Mesenchymal stem cell (in vitro differentiated cells and primary cell): Measurements from ENCODE around the gene HK3.
A peak's percentile ranks its signal among the peaks of the same experiment; 100 is the strongest.

Experiments used
- DNase-seq: peaks from one replicate; pipeline ENCODE4 v3.0.0-alpha.2; 2013
- H2AFZ ChIP-seq: one replicate; pipeline ENCODE4 v1.6.1; 2013; ENCODE audit warnings: low read depth, mild to moderate bottlenecking, control low read depth, inconsistent platforms, low read length, moderate library complexity
- H2AK5ac ChIP-seq: 2 replicates; pipeline ENCODE4 v1.6.1; 2013; ENCODE audit warnings: low read length, moderate library complexity, mild to moderate bottlenecking, inconsistent platforms; ENCODE audit not compliant: severe bottlenecking
- H2BK120ac ChIP-seq: one replicate; pipeline ENCODE4 v1.6.1; 2013; ENCODE audit warnings: low read depth, mild to moderate bottlenecking, inconsistent platforms, low read length, moderate library complexity
- H2BK12ac ChIP-seq, 2 experiments: one replicate each; pipeline ENCODE4 v1.6.1; 2013; ENCODE audit warnings: inconsistent platforms in 2 of 2, low read length in 2 of 2, mild to moderate bottlenecking in 2 of 2, moderate library complexity in 2 of 2, control low read depth in 1 of 2
- H2BK15ac ChIP-seq: one replicate; pipeline ENCODE4 v1.6.1; 2013; ENCODE audit warnings: mild to moderate bottlenecking, low read depth, inconsistent platforms; ENCODE audit not compliant: poor library complexity, severe bottlenecking
- H2BK5ac ChIP-seq: 2 replicates; pipeline ENCODE4 v1.6.1; 2013; ENCODE audit warnings: low read depth, mild to moderate bottlenecking, low read length, control low read depth, inconsistent platforms; ENCODE audit not compliant: poor library complexity, severe bottlenecking
- H3K14ac ChIP-seq, 2 experiments: one replicate each; pipeline ENCODE4 v1.6.1; 2013; ENCODE audit warnings: inconsistent platforms in 2 of 2, low read length in 2 of 2, control low read depth in 1 of 2, mild to moderate bottlenecking in 1 of 2, moderate library complexity in 1 of 2
- H3K18ac ChIP-seq, 2 experiments: one replicate each; pipeline ENCODE4 v1.6.1; 2013; ENCODE audit warnings: inconsistent platforms in 2 of 2, low read length in 2 of 2, control low read depth in 1 of 2, low read depth in 1 of 2, mild to moderate bottlenecking in 1 of 2
- H3K23ac ChIP-seq, 2 experiments: one replicate each; pipeline ENCODE4 v1.6.1; 2013; ENCODE audit warnings: inconsistent platforms in 2 of 2, low read length in 2 of 2, mild to moderate bottlenecking in 2 of 2, moderate library complexity in 2 of 2, control low read depth in 1 of 2
- H3K27ac ChIP-seq: 2 replicates; pipeline ENCODE4 v1.5.1; 2013; ENCODE audit warnings: mild to moderate bottlenecking, moderate library complexity, low read length, control low read depth, inconsistent platforms; ENCODE audit not compliant: poor library complexity, severe bottlenecking
- H3K27me3 ChIP-seq, 2 experiments: 2 replicates each; pipeline versions ENCODE4 v1.6.1 to v1.7.0; 2013; ENCODE audit warnings: low read length in 2 of 2, mild to moderate bottlenecking in 2 of 2, moderate library complexity in 2 of 2, control low read depth in 1 of 2, inconsistent platforms in 1 of 2; ENCODE audit not compliant: control insufficient read depth in 1 of 2, insufficient read depth in 1 of 2
- H3K36me3 ChIP-seq, 2 experiments: 2 replicates each; pipeline versions ENCODE4 v1.6.1 to v1.7.0; 2013; ENCODE audit warnings: low read length in 2 of 2, control low read depth in 1 of 2, inconsistent platforms in 1 of 2, low read depth in 1 of 2, mild to moderate bottlenecking in 1 of 2; ENCODE audit not compliant: insufficient read depth in 2 of 2, control insufficient read depth in 1 of 2
- H3K4ac ChIP-seq, 2 experiments: one replicate each; pipeline ENCODE4 v1.6.1; 2013; ENCODE audit warnings: inconsistent platforms in 2 of 2, low read length in 2 of 2, mild to moderate bottlenecking in 2 of 2, moderate library complexity in 2 of 2, control low read depth in 1 of 2, low read depth in 1 of 2
- H3K4me1 ChIP-seq: 2 replicates; pipeline ENCODE4 v1.6.1; 2013; ENCODE audit warnings: low read depth, low read length, control low read depth; ENCODE audit not compliant: control insufficient read depth, insufficient read depth
- H3K4me2 ChIP-seq: 2 replicates; pipeline ENCODE4 v1.6.1; 2013; ENCODE audit warnings: low read length, mild to moderate bottlenecking, inconsistent platforms; ENCODE audit not compliant: poor library complexity, severe bottlenecking
- H3K4me3 ChIP-seq, 2 experiments: 2 replicates each; pipeline versions ENCODE4 v1.5.1 to v1.7.0; 2013; ENCODE audit warnings: low read length in 2 of 2, mild to moderate bottlenecking in 2 of 2, control low read depth in 1 of 2, low read depth in 1 of 2; ENCODE audit not compliant: insufficient read depth in 1 of 2
- H3K79me1 ChIP-seq: replicated peaks from 2 replicates; pipeline ENCODE4 v1.6.1; 2013; ENCODE audit warnings: mild to moderate bottlenecking, control low read depth, low read length, inconsistent platforms; ENCODE audit not compliant: poor library complexity, severe bottlenecking
- H3K9ac ChIP-seq: 2 replicates; pipeline ENCODE4 v1.7.0; 2013; ENCODE audit warnings: mild to moderate bottlenecking, low read length, moderate library complexity
- H3K9me3 ChIP-seq: 2 replicates; pipeline ENCODE4 v1.7.0; 2013; ENCODE audit warnings: mild to moderate bottlenecking, low read length; ENCODE audit not compliant: control insufficient read depth
- H4K8ac ChIP-seq: one replicate; pipeline ENCODE4 v1.6.1; 2013; ENCODE audit warnings: inconsistent platforms, mild to moderate bottlenecking, low read length, moderate library complexity
- H4K91ac ChIP-seq: one replicate; pipeline ENCODE4 v1.6.1; 2013; ENCODE audit warnings: mild to moderate bottlenecking, low read length, inconsistent platforms
- WGBS: methylation state at CpG from one replicate; pipeline ENCODE4 v1.1.7; 2013; ENCODE audit warnings: mixed read lengths; 5-methylcytosine and 5-hydroxymethylcytosine counted together

Gene HK3

GRCh38 chr5:176851871-176852658 is 47.1 kb downstream of the HK3 start:
- 80% methylated on average over 17 of the region's 17 CpGs for WGBS
- Histone ChIP-seq H3K36me3 (peaks cover 0 to 13% of the 10 kb centered on the region in 2 experiments), H3K4me2 (no peak overlapping the region), H3K9ac (no peak overlapping the region), H3K27ac (no peak overlapping the region), H3K18ac (no peak overlapping the region), H3K9me3 (no peaks in the 10 kb centered on the region), H3K14ac (no peak overlapping the region), H3K4ac (no peak overlapping the region), H3K79me1 (peaks cover 7% of the 10 kb centered on the region), H2BK15ac (peak overlapping the region; percentile 21), H2BK5ac (no peak overlapping the region), H2BK12ac (no peak overlapping the region), H4K91ac (no peak overlapping the region), H4K8ac (no peak overlapping the region), H2AK5ac (no peak overlapping the region), H3K4me3 (no peak overlapping the region), H2AFZ (no peak overlapping the region), H3K27me3 (peaks cover 9 to 85% of the 10 kb centered on the region in 2 experiments), H2BK120ac (no peak overlapping the region), H3K4me1 (peaks cover 7% of the 10 kb centered on the region), H3K23ac (no peak overlapping the region)
- no peak for DNase-seq

- no peak overlapping the region for H3K27ac ChIP-seq
- no peak overlapping the region for H3K18ac ChIP-seq
- peaks cover 7% of the 10 kb centered on the region for H3K79me1 ChIP-seq
- no peak overlapping the region for H2AK5ac ChIP-seq
- no peak overlapping the region for H2BK5ac ChIP-seq
- no peak overlapping the region for H2BK15ac ChIP-seq
- no peak overlapping the region for H3K4me3 ChIP-seq
- H3K14ac ChIP-seq, result no peak overlapping the region
- H3K4me1 ChIP-seq, result peaks cover 11% of the 10 kb centered on the region
- WGBS, result 90% methylated on average over 12 of the region's 12 CpGs
- H4K8ac ChIP-seq, result no peak overlapping the region
- no peak overlapping the region for H3K9ac ChIP-seq
- H3K27me3 ChIP-seq, result peaks cover 5 to 87% of the 10 kb centered on the region in 2 experiments
- H2BK12ac ChIP-seq, result no peak overlapping the region
- DNase-seq, result no peak
- no peak overlapping the region for H2AFZ ChIP-seq
- no peak overlapping the region for H3K4ac ChIP-seq
- H3K4me2 ChIP-seq, result no peak overlapping the region
- H3K36me3 ChIP-seq, result peaks cover 0 to 16% of the 10 kb centered on the region in 2 experiments
- no peak overlapping the region for H2BK120ac ChIP-seq
- H3K9me3 ChIP-seq, result no peaks in the 10 kb centered on the region
- no peak overlapping the region for H3K23ac ChIP-seq
- H4K91ac ChIP-seq, result no peak overlapping the region
Measured at GRCh38 chr5:176851380-176851779, 47.8 kb downstream of the HK3 start.

DNA sequence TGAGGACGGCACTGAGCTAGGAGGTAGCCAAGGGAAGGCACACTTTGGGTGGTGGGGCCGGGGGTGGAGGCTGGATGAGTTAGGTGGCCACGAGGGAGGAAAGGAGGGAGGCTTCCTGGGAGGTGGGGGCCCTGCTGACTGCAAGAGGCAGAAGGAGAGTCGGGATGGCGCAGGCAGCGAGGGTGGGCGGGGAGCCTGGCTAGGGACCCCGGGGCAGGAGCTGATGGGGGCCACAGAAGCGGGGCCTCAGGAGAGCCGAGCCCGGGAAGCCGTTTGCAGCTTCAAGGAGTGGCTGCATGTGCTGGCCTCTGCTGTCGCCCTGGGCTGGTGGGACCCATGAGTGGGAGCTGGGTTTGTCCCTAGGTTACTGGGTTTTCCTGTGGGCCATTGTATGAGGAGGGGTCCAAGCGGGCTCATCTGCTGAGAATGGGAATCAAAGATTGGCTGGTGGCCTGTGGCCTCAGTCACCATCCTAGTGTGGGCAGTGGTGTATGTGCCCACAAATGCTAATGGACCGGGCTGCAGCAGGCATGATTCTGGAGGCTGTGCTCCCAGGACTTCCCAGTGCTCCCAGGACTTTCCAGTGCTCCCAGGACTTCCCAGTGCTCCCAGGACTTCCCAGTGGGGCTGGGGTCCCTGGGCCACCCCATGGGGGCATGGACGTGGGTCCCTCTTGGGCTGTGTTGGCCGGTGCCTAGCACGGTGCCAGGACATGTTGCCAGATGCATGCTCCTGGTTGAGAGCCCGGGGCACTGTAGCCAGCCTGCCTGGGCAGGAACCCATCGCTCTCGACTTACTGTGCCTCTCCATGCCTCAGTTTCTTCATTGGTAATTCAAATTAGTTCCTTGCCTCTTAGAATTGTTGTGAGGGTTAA is 48.5 kb downstream of the HK3 start:
- no peak overlapping the region for H4K91ac ChIP-seq
- H3K18ac ChIP-seq, result no peak overlapping the region
- peaks cover 0 to 12% of the 10 kb centered on the region in 2 experiments for H3K36me3 ChIP-seq
- H2BK12ac ChIP-seq, result no peak overlapping the region
- H2AK5ac ChIP-seq, result no peak overlapping the region
- no peak overlapping the region for H4K8ac ChIP-seq
- no peak overlapping the region for H3K27ac ChIP-seq
- H3K4me1 ChIP-seq, result peaks cover 15% of the 10 kb centered on the region
- peaks cover 5 to 91% of the 10 kb centered on the region in 2 experiments for H3K27me3 ChIP-seq
- H2BK120ac ChIP-seq, result no peak overlapping the region
- no peak overlapping the region for H3K4me3 ChIP-seq
- H3K14ac ChIP-seq, result no peak overlapping the region
- DNase-seq, result no peak
- H2BK5ac ChIP-seq, result no peak overlapping the region
- no peak overlapping the region for H3K23ac ChIP-seq
- H3K9ac ChIP-seq, result no peak overlapping the region
- no peaks in the 10 kb centered on the region for H3K9me3 ChIP-seq
- peaks cover 7% of the 10 kb centered on the region for H3K79me1 ChIP-seq
- H3K4me2 ChIP-seq, result no peak overlapping the region
- no peak overlapping the region for H3K4ac ChIP-seq
- WGBS, result 82% methylated on average over 20 of the region's 21 CpGs
- H2BK15ac ChIP-seq, result no peak overlapping the region
- no peak overlapping the region for H2AFZ ChIP-seq

- Histone ChIP-seq H3K36me3 (peaks cover 0 to 7% of the 10 kb centered on the region in 2 experiments), H3K23ac (no peak overlapping the region), H3K4ac (no peak overlapping the region), H4K91ac (no peak overlapping the region), H3K9me3 (no peaks in the 10 kb centered on the region), H3K79me1 (peaks cover 7% of the 10 kb centered on the region), H2BK5ac (no peak overlapping the region), H2AK5ac (no peak overlapping the region), H3K4me3 (no peak overlapping the region), H3K9ac (no peak overlapping the region), H3K4me2 (no peak overlapping the region), H3K14ac (no peak overlapping the region), H4K8ac (no peak overlapping the region), H2BK120ac (no peak overlapping the region), H2BK15ac (no peak overlapping the region), H3K4me1 (peaks cover 24% of the 10 kb centered on the region), H3K27me3 (peaks cover 5 to 93% of the 10 kb centered on the region in 2 experiments), H2BK12ac (no peak overlapping the region), H3K18ac (no peak overlapping the region), H2AFZ (no peak overlapping the region), H3K27ac (no peak overlapping the region)
- DNase-seq, result no peak
- WGBS, result 70% methylated on average over 7 of the region's 7 CpGs
Measured at GRCh38 chr5:176849611-176850227, 49.4 kb downstream of the HK3 start.
